Stimulated activated naive CD8-positive, alpha-beta T cell treated with anti-CD3 and anti-CD28 coated beads, Interleukin-15, amount 100 ng/mL, for 72 hours (primary cell): Measurements from ENCODE around the gene NEURL2.
A peak's percentile ranks its signal among the peaks of the same experiment; 100 is the strongest.

Experiments used
- ATAC-seq: fragments of 150-1000 bp; cut with Tn5 transposase; 2 replicates; pipeline ENCODE4 v1.10.0; 2021; ENCODE audit warnings: mild to moderate bottlenecking, moderate library complexity
- DNase-seq, 2 donors: peaks; one replicate each; pipeline ENCODE4 v3.0.0; 2021 to 2022
- H3K27ac Mint-ChIP-seq, 2 donors: one replicate each; pipeline ENCODE4 v1.8.0; 2022; ENCODE audit warnings: mild to moderate bottlenecking in 2 of 2, mixed read lengths in 2 of 2, moderate library complexity in 2 of 2
- H3K27me3 Mint-ChIP-seq: one replicate; pipeline ENCODE4 v1.8.0; 2022; ENCODE audit warnings: mixed read lengths
- H3K4me1 Mint-ChIP-seq: one replicate; pipeline ENCODE4 v1.8.0; 2022; ENCODE audit warnings: mild to moderate bottlenecking, mixed read lengths
- H3K4me3 Mint-ChIP-seq, 2 donors: one replicate each; pipeline ENCODE4 v1.8.0; 2022; ENCODE audit warnings: mild to moderate bottlenecking in 2 of 2, mixed read lengths in 2 of 2, moderate library complexity in 1 of 2
- H3K9me3 Mint-ChIP-seq, 2 donors: one replicate each; pipeline ENCODE4 v1.8.0; 2022; ENCODE audit warnings: mixed read lengths in 2 of 2

Gene NEURL2

GRCh38 chr20:45873409-45874103, 17.5 kb downstream of the NEURL2 start:
- H3K27me3 Mint-ChIP-seq, result no peaks in the 10 kb centered on the region

GRCh38 chr20:45872626-45873025, 18.4 kb downstream of the NEURL2 start:
- Mint-ChIP-seq H3K4me3 (no peak overlapping the region), H3K27me3 (no peaks in the 10 kb centered on the region), H3K9me3 (no peaks in the 10 kb centered on the region), H3K4me1 (no peaks in the 10 kb centered on the region), H3K27ac (no peak overlapping the region)
- DNase-seq, result no peak
- ATAC-seq, result no peak

More at GRCh38 chr20:45873409-45874103, 17.5 kb downstream of the NEURL2 start:
- ATAC-seq, result no peak
- DNase-seq, result no peak
- H3K27ac Mint-ChIP-seq, result no peak overlapping the region
- no peak overlapping the region for H3K4me3 Mint-ChIP-seq
- no peaks in the 10 kb centered on the region for H3K9me3 Mint-ChIP-seq
- H3K4me1 Mint-ChIP-seq, result no peaks in the 10 kb centered on the region

- H3K27me3 Mint-ChIP-seq, result no peaks in the 10 kb centered on the region
- DNase-seq (no peak), ATAC-seq (no peak)
- H3K4me1 Mint-ChIP-seq, result no peaks in the 10 kb centered on the region
- H3K27ac Mint-ChIP-seq, result no peak overlapping the region
- no peaks in the 10 kb centered on the region for H3K9me3 Mint-ChIP-seq
- no peak overlapping the region for H3K4me3 Mint-ChIP-seq
Observed at GRCh38 chr20:45867819-45868176, 23.2 kb downstream of the NEURL2 start.

- no peaks in the 10 kb centered on the region for H3K27me3 Mint-ChIP-seq
- no peak for DNase-seq
- no peaks in the 10 kb centered on the region for H3K4me1 Mint-ChIP-seq
- H3K27ac Mint-ChIP-seq, result no peak overlapping the region
- H3K9me3 Mint-ChIP-seq, result no peaks in the 10 kb centered on the region
- no peak overlapping the region for H3K4me3 Mint-ChIP-seq
- no peak for ATAC-seq
Observed at GRCh38 chr20:45867136-45867818, 23.7 kb downstream of the NEURL2 start.

- H3K27me3 Mint-ChIP-seq, result no peaks in the 10 kb centered on the region
Observed at GRCh38 chr20:45866454-45866853, 24.6 kb downstream of the NEURL2 start.

GRCh38 chr20:45863543-45864470, 27.2 kb downstream of the NEURL2 start:
- H3K27ac Mint-ChIP-seq, result no peak overlapping the region
- no peak overlapping the region for H3K4me3 Mint-ChIP-seq
- ATAC-seq, result no peak

More at GRCh38 chr20:45866454-45866853, 24.6 kb downstream of the NEURL2 start:
- DNase-seq, result no peak
- no peak for ATAC-seq
- Mint-ChIP-seq H3K4me1 (no peaks in the 10 kb centered on the region), H3K9me3 (no peaks in the 10 kb centered on the region), H3K4me3 (no peak overlapping the region), H3K27ac (no peak overlapping the region)

GRCh38 chr20:45861221-45862075, 29.6 kb downstream of the NEURL2 start:
- no peak for ATAC-seq
- Mint-ChIP-seq H3K27ac (peak overlapping the region in 1 of 2 donors; percentile 1), H3K4me1 (peaks cover 31% of the 10 kb centered on the region), H3K9me3 (no peaks in the 10 kb centered on the region), H3K4me3 (no peak overlapping the region), H3K27me3 (no peaks in the 10 kb centered on the region)
- DNase-seq, result no peak

More at GRCh38 chr20:45863543-45864470, 27.2 kb downstream of the NEURL2 start:
- Mint-ChIP-seq H3K9me3 (no peaks in the 10 kb centered on the region), H3K27me3 (no peaks in the 10 kb centered on the region), H3K4me1 (peaks cover 14% of the 10 kb centered on the region)
- DNase-seq, result no peak

- no peak overlapping the region for H3K4me3 Mint-ChIP-seq
- no peaks in the 10 kb centered on the region for H3K27me3 Mint-ChIP-seq
- H3K27ac Mint-ChIP-seq, result no peak overlapping the region
Observed at GRCh38 chr20:45860560-45861220, 30.3 kb downstream of the NEURL2 start.

GRCh38 chr20:45859916-45860315, 31.1 kb downstream of the NEURL2 start:
- Mint-ChIP-seq H3K9me3 (no peaks in the 10 kb centered on the region), H3K4me1 (peaks cover 44% of the 10 kb centered on the region), H3K4me3 (no peak overlapping the region), H3K27ac (no peak overlapping the region), H3K27me3 (no peaks in the 10 kb centered on the region)
- DNase-seq (no peak), ATAC-seq (no peak)

More at GRCh38 chr20:45860560-45861220, 30.3 kb downstream of the NEURL2 start:
- H3K9me3 Mint-ChIP-seq, result no peaks in the 10 kb centered on the region
- H3K4me1 Mint-ChIP-seq, result peaks cover 38% of the 10 kb centered on the region
- DNase-seq, result no peak
- ATAC-seq, result no peak

GRCh38 chr20:45857882-45858216, 33.2 kb downstream of the NEURL2 start:
- no peak for DNase-seq
- no peaks in the 10 kb centered on the region for H3K27me3 Mint-ChIP-seq
- H3K4me3 Mint-ChIP-seq, result peak overlapping the region; percentile 94 to 98
- no peaks in the 10 kb centered on the region for H3K9me3 Mint-ChIP-seq
- peak overlapping the region; percentile 99 for H3K27ac Mint-ChIP-seq
- peaks cover 60% of the 10 kb centered on the region for H3K4me1 Mint-ChIP-seq
- ATAC-seq, result peak; percentile 64

- peak within 1 kb of the TSS; percentile 99 for H3K27ac Mint-ChIP-seq
- H3K4me3 Mint-ChIP-seq, result peak within 1 kb of the TSS; percentile 94 to 98
- no peaks in the 10 kb centered on the region for H3K9me3 Mint-ChIP-seq
- peaks cover 60% of the 10 kb centered on the region for H3K4me1 Mint-ChIP-seq
- ATAC-seq (peak; percentile 97), DNase-seq (peak; percentile 94 to 97)
- no peaks in the 10 kb centered on the region for H3K27me3 Mint-ChIP-seq
Observed at GRCh38 chr20:45857114-45857881, 33.7 kb downstream of the NEURL2 start, which contains the start of the genes ACOT8 and ZSWIM3. TSS of gene ACOT8 (minus strand) at chr20:45857392. CDS start at chr20:45857315, 77 bp downstream. TSS of gene ZSWIM3 (plus strand) at chr20:45857614. CDS start at chr20:45857826, 212 bp downstream.

GRCh38 chr20:45853484-45853883, 37.5 kb downstream of the NEURL2 start:
- Mint-ChIP-seq H3K4me3 (no peak overlapping the region), H3K27me3 (no peaks in the 10 kb centered on the region), H3K9me3 (no peaks in the 10 kb centered on the region), H3K4me1 (peaks cover 47% of the 10 kb centered on the region), H3K27ac (no peak overlapping the region)
- no peak for ATAC-seq
- DNase-seq, result no peak

- no peaks in the 10 kb centered on the region for H3K27me3 Mint-ChIP-seq
- DNase-seq (no peak), ATAC-seq (no peak)
- H3K4me3 Mint-ChIP-seq, result no peak overlapping the region
- peaks cover 39% of the 10 kb centered on the region for H3K4me1 Mint-ChIP-seq
- H3K27ac Mint-ChIP-seq, result no peak overlapping the region
- no peaks in the 10 kb centered on the region for H3K9me3 Mint-ChIP-seq
Observed at GRCh38 chr20:45852326-45852725, 38.7 kb downstream of the NEURL2 start.

- Mint-ChIP-seq H3K4me1 (peaks cover 36% of the 10 kb centered on the region), H3K9me3 (no peaks in the 10 kb centered on the region), H3K27me3 (no peaks in the 10 kb centered on the region), H3K27ac (peak overlapping the region in 1 of 2 donors; percentile 69), H3K4me3 (no peak overlapping the region)
- ATAC-seq, result no peak
- DNase-seq, result no peak
Observed at GRCh38 chr20:45851501-45851900, 39.5 kb downstream of the NEURL2 start.
